GM18951 (cell line): ENCODE results near the gene NKAPL.

ENCODE experiments used
- POLR2A ChIP-seq: IDR thresholded peaks from 4 replicates; pipeline ENCODE4 v1.6.1; 2011; ENCODE audit warnings: mild to moderate bottlenecking; ENCODE audit not compliant: insufficient read length, insufficient read depth; ENCODE audit errors: extremely low read depth
- in situ Hi-C: fragments of 300-500 bp; cut with MboI; formaldehyde crosslinking; loops from one replicate; pipeline ENCODE4 v1.12.0; 2022; ENCODE audit warnings: low sequenced_read_pairs, mixed read lengths, inconsistent platforms; ENCODE audit not compliant: unreplicated experiment

The NKAPL gene

GRCh38 chr6:28263922-28264321, 4.8 kb downstream of the NKAPL start:
- in situ Hi-C loops = no loop called here
- TF ChIP-seq POLR2A = no peak

- TF ChIP-seq POLR2A = no peak
- in situ Hi-C loops = no loop called here
Measured at GRCh38 chr6:28264834-28265401, 5.8 kb downstream of the NKAPL start.

- TF ChIP-seq POLR2A = no peak
- in situ Hi-C loops = no loop called here
Measured at GRCh38 chr6:28266563-28266961, 7.5 kb downstream of the NKAPL start.

GRCh38 chr6:28266962-28267694, 8.0 kb downstream of the NKAPL start, which contains the start of gene ZSCAN26:
Gene ZSCAN26, plus strand, starts transcription at chr6:28267143. Its CDS starts 4,777 bp downstream, at chr6:28271920.
- in situ Hi-C loops = no loop called here
- TF ChIP-seq POLR2A = peak; percentile 77

GRCh38 chr6:28267695-28268059, 8.6 kb downstream of the NKAPL start:
- in situ Hi-C loops = no loop called here
- TF ChIP-seq POLR2A = no peak

GRCh38 chr6:28269492-28269891, 10.4 kb downstream of the NKAPL start:
- in situ Hi-C loops = no loop called here
- TF ChIP-seq POLR2A = no peak

GRCh38 chr6:28274888-28275287, 15.8 kb downstream of the NKAPL start:
- in situ Hi-C loops = no loop called here
- TF ChIP-seq POLR2A = no peak

- in situ Hi-C loops = no loop called here
- TF ChIP-seq POLR2A = no peak
Measured at GRCh38 chr6:28277746-28278145, 18.6 kb downstream of the NKAPL start.

- in situ Hi-C loops = no loop called here
- TF ChIP-seq POLR2A = no peak
Measured at GRCh38 chr6:28280595-28281287, 21.6 kb downstream of the NKAPL start.

GRCh38 chr6:28281288-28282064, 22.4 kb downstream of the NKAPL start, which contains the start of gene PGBD1:
Gene PGBD1, plus strand, starts transcription at chr6:28281572. Its CDS starts 2,242 bp downstream, at chr6:28283814.
- TF ChIP-seq POLR2A = peak; percentile 81
- in situ Hi-C loops = no loop called here

- in situ Hi-C loops = no loop called here
Measured at GRCh38 chr6:28282926-28283325, 23.8 kb downstream of the NKAPL start.

GRCh38 chr6:28291573-28291972, 32.5 kb downstream of the NKAPL start:
- in situ Hi-C loops = no loop called here
- no peak for TF ChIP-seq POLR2A

More at GRCh38 chr6:28282926-28283325, 23.8 kb downstream of the NKAPL start:
- no peak for TF ChIP-seq POLR2A

- in situ Hi-C loops = no loop called here
- TF ChIP-seq POLR2A = no peak
Measured at GRCh38 chr6:28295326-28295725, 36.2 kb downstream of the NKAPL start.

- no peak for TF ChIP-seq POLR2A
- in situ Hi-C loops = no loop called here
Measured at GRCh38 chr6:28296520-28297060, 37.5 kb downstream of the NKAPL start.
